Uterus (tissue), 2 donors: ENCODE measurements around the gene FUBP1.

Source experiments
- CTCF ChIP-seq, 4 experiments: fragments of 200-600 bp in 2 of 4; fragments of 450-650 bp in 2 of 4; sonication (generic) in 2 of 4; IDR thresholded peaks; one replicate each; pipeline ENCODE4 v1.5.1; 2016 to 2019; ENCODE audit warnings: antibody characterized with exemption in 4 of 4, mild to moderate bottlenecking in 2 of 4, moderate library complexity in 1 of 4
- POLR2A ChIP-seq, 2 donors: fragments of 450-650 bp; IDR thresholded peaks; one replicate each; pipeline ENCODE4 v1.6.1; 2016; ENCODE audit warnings: antibody characterized with exemption in 2 of 2, mild to moderate bottlenecking in 1 of 2, moderate library complexity in 1 of 2

DNA sequence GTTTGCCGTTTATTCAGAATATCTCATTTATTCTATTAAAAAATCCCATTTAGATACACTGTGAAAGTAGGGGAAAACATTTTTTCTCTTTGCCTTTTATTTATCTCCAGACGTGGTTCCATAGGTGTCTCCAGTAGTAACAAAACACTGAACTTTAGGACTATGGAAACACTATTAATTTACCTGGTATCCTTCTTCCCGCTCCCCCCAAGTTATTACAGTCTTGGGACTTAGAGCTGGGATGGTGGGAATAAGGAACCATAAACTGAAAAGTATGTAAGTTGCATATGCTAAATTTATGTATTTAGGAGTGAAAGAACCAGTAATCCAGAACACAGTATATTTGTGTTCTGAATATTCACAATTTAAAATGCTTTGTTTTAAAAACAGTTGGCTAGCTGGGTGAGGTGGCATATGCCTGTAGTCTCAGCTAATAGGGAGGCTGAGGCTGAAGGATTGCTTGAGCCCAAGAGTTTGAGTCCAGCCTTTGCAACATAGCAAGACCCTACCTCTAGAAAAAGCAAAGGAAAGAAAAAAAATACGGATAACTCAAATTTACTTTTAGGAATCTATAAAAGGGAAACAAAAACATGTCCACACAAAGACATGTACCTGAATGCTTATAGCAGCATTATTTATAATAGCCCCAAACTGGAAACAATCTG is 28.9 kb upstream of the FUBP1 start:
- TF ChIP-seq CTCF (IDR thresholded peaks at IDR 0.05) (no peak), POLR2A (IDR thresholded peaks at IDR 0.05) (no peak)
